Aorta (tissue), 5 donors: ENCODE data around the gene CYB5R2. TPM values are rescaled to one million over a fixed set of nuclear protein-coding genes. Genes with fewer than 3 reads are reported as not detected.

Experiments used
- ATAC-seq: fragments of 200-7000 bp; cut with Tn5 transposase; one replicate; pipeline ENCODE4 v1.9.1; 2022; ENCODE audit warnings: moderate library complexity; ENCODE audit not compliant: low FRiP score
- DNase-seq, 2 donors: peaks; one replicate each; pipeline ENCODE4 v3.0.0-alpha.2; 2020
- H3K27ac ChIP-seq, 2 donors: one replicate each; pipeline ENCODE4 v1.5.1; 2013; ENCODE audit warnings: low read length in 2 of 2, mild to moderate bottlenecking in 2 of 2, moderate library complexity in 2 of 2, control low read depth in 1 of 2, inconsistent platforms in 1 of 2, low read depth in 1 of 2
- H3K27me3 ChIP-seq, 2 donors: one replicate each; pipeline ENCODE4 v1.6.1; 2013; ENCODE audit warnings: control low read depth in 1 of 2, low read length in 1 of 2, mild to moderate bottlenecking in 1 of 2, moderate library complexity in 1 of 2; ENCODE audit not compliant: insufficient read depth in 2 of 2, control insufficient read depth in 1 of 2
- H3K36me3 ChIP-seq, 2 donors: one replicate each; pipeline ENCODE4 v1.6.1; 2013; ENCODE audit warnings: control low read depth in 1 of 2, low read length in 1 of 2, mild to moderate bottlenecking in 1 of 2; ENCODE audit not compliant: insufficient read depth in 2 of 2, control insufficient read depth in 1 of 2
- H3K4me1 ChIP-seq, 2 donors: one replicate each; pipeline ENCODE4 v1.6.1; 2013; ENCODE audit warnings: low read length in 2 of 2, control low read depth in 1 of 2, mild to moderate bottlenecking in 1 of 2, moderate library complexity in 1 of 2; ENCODE audit not compliant: insufficient read depth in 2 of 2, control insufficient read depth in 1 of 2
- H3K4me3 ChIP-seq, 2 donors: one replicate each; pipeline ENCODE4 v1.5.1; 2013; ENCODE audit warnings: low read length in 2 of 2, control low read depth in 1 of 2, mild to moderate bottlenecking in 1 of 2
- H3K9me3 ChIP-seq: one replicate; pipeline ENCODE4 v1.6.1; 2013; ENCODE audit warnings: mild to moderate bottlenecking, low read length; ENCODE audit not compliant: control insufficient read depth
- WGBS, 2 donors: extraction: QIAGEN DNeasy Blood & Tissue Kit; methylation state at CpG; one replicate each; pipeline ENCODE4 v1.1.7; 2013; 5-methylcytosine and 5-hydroxymethylcytosine counted together
- intact Hi-C, 2 donors: fragments of 100-400 bp; cut with DNase I; formaldehyde crosslinking; loops; one replicate each; pipeline versions ENCODE4 v1.14.2 to v1.15.0; 2022
- polyA plus RNA-seq, 2 donors: library from polyadenylated mRNA; stranded (reverse); fragments of 200-250 nt; gene quantifications; one replicate each; pipeline ENCODE4 v1.2.3, GENCODE V29; 2013
- total RNA-seq, 2 donors: library from RNA; stranded (reverse); fragmentation: NEBNext Ultra II Directional; extraction: Animal tissue kit (Norgen Biotek cat#: 25700); gene quantifications; one replicate each; pipeline ENCODE4 v1.2.1, GENCODE V29; 2021
- donor health status: healthy with polysubstance abuse.
- donor health status: Bipolar disorder and iron deficiency.
- donor health status: DM: no; HTN: no; CAD: no.
- donor health status: DM: no; HTN: no; CAD: no.
- donor health status: DM: yes; HTN: yes; CAD: no.

CYB5R2 gene
- total and polyA plus RNA-seq, 4 donors, result 8.3 to 27.6 (median 15.1) TPM

DNA sequence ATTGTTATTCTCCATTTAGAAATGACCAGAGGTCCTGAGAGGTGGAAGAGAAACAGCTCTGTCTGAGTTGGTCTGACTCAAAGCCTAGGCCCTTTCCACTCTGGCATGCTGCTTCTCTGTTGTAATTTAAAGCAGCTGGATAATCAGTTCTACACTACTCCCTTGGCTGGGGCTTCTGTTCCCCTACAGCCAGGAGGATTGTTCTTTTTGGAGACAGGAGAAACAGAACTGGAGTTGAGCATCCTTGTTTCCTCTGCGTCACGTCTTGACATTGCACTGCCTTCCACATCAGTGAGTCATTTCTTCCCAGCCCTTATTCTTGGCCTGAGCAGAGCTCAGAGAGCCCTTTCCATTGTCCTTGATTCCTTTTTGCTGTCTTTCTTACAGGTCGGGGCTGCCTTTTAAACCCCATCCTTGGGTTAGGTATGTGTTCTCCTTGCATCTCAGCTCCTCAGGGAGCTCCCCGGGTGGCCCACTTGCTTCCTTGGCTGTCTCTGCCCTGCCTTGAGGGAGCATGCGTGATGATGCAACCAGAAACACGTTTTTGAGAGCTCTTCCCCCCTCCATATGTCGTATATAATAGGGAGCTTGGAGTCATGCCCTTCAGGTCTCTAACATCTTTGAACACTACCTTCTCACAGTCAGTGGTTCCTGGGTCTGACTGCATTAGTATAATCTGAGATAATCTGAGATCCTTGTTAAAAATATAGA is 35.7 kb downstream of the CYB5R2 start:
- no peaks in the 10 kb centered on the region for H3K4me1 ChIP-seq
- H3K27ac ChIP-seq, result peak overlapping the region; percentile 39 to 55
- WGBS, 2 donors, result 54 to 60% methylated on average over 7 of the region's 7 CpGs
- H3K36me3 ChIP-seq, result peaks cover 6 to 16% of the 10 kb centered on the region in 2 donors
- H3K4me3 ChIP-seq, result no peak overlapping the region
- no peaks in the 10 kb centered on the region for H3K27me3 ChIP-seq
- ATAC-seq (peak; percentile 83), DNase-seq (peak in 1 of 2 donors; percentile 63)
- intact Hi-C loops, result no loop called here
- no peaks in the 10 kb centered on the region for H3K9me3 ChIP-seq

DNA sequence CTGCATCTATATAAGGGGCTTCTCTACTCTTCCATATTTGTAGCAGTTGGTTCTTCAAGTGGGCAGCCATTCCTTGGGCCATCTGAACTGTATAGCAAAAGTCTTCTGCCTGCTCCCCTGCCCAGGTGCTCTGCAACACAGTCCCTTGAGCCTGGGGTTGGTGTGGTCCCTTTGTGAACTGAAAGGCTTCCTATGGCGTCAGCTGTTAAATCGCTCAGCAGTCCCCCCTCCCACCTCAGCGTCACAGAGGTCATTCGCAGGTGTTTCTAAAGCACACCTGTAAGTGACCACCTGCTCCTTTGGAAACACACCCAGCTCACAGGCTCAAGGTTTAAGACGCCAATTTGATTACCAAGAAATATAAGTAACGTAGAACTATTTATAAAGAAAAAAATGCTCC is 37.0 kb downstream of the CYB5R2 start:
- DNase-seq (no peak), ATAC-seq (no peak)
- Histone ChIP-seq H3K27ac (no peak overlapping the region), H3K9me3 (no peaks in the 10 kb centered on the region), H3K36me3 (peaks cover 3 to 20% of the 10 kb centered on the region in 2 donors), H3K4me1 (no peaks in the 10 kb centered on the region), H3K4me3 (no peak overlapping the region), H3K27me3 (no peaks in the 10 kb centered on the region)
- intact Hi-C loops, result no loop called here
- 74 to 76% methylated on average over 6 of the region's 6 CpGs for WGBS, 2 donors

DNA sequence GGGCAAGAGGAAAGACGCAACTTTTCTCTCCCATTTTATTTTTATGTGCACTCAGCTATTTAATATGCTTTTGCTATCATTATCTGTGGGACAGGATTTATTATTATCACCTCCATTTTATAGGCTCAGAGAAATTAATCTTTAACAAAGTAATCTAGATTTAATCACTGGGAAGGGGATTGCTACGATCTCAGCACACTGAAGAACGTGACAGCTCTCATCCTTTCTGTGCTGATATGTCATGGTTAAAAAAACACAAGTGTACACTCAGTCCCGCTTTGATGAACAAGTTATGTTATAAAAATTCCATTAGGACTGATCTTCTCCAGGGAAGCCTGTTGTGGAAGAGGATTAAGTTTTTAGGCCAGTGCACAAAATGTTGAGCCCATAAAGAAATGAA is 37.6 kb downstream of the CYB5R2 start:
- H3K27me3 ChIP-seq, result no peaks in the 10 kb centered on the region
- DNase-seq, result no peak
- no peaks in the 10 kb centered on the region for H3K9me3 ChIP-seq
- no peaks in the 10 kb centered on the region for H3K4me1 ChIP-seq
- peaks cover 3 to 18% of the 10 kb centered on the region in 2 donors for H3K36me3 ChIP-seq
- H3K4me3 ChIP-seq, result no peak overlapping the region
- intact Hi-C loops, result no loop called here
- 93 to 96% methylated on average over 4 of the region's 4 CpGs for WGBS, 2 donors
- ATAC-seq, result no peak
- no peak overlapping the region for H3K27ac ChIP-seq

DNA sequence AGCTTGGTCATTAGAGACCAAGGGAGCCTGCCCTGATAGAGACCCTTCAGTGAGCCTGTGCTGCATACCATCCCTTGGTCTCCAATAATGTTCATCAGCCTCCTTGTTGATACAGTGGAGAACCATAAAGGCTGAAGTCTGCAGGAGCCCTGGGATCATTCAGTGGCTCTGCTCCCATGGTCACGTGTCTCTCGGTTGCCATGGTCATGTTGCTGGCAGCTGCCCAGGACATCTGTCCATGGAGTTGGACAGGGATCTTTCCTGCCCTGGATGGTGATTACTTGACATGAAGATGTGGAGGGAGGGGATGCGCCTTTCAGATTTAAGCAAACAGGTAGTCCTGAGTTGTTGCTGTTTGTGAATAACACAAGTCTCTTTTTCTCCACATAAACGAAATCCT is 38.2 kb downstream of the CYB5R2 start:
- intact Hi-C loops, result no loop called here
- Histone ChIP-seq H3K9me3 (no peaks in the 10 kb centered on the region), H3K27ac (no peak overlapping the region), H3K4me1 (no peaks in the 10 kb centered on the region), H3K36me3 (peaks cover 3 to 16% of the 10 kb centered on the region in 2 donors), H3K4me3 (no peak overlapping the region), H3K27me3 (no peaks in the 10 kb centered on the region)
- DNase-seq (no peak), ATAC-seq (no peak)
- WGBS, 2 donors, result 74 to 84% methylated on average over 4 of the region's 4 CpGs

DNA sequence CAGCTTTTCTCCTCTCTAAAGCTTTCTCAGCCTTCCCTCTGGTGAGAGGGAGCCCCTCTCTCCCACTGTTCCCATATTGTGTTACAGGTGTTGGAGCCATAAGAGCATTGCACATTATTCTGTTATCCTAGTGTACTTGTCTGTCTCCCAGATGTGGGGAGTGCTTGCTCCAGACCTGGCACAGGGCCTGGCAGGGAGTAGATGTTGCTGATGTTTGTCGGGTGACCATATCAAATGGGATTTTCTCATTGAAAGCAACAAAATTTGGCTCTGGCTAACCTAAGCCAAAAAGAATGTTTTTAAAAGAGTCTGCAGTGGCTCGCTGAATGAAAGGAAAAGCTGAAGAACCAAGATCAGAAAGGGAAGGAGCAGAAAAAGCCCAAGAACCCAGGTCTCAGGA is 41.1 kb downstream of the CYB5R2 start:
- Histone ChIP-seq H3K4me3 (no peak overlapping the region), H3K27me3 (no peaks in the 10 kb centered on the region), H3K36me3 (peaks cover 3 to 20% of the 10 kb centered on the region in 2 donors), H3K4me1 (no peaks in the 10 kb centered on the region), H3K27ac (no peak overlapping the region), H3K9me3 (no peaks in the 10 kb centered on the region)
- no peak for ATAC-seq
- no peak for DNase-seq
- intact Hi-C loops, result no loop called here
- 29 to 41% methylated on average over 2 of the region's 2 CpGs for WGBS, 2 donors

DNA sequence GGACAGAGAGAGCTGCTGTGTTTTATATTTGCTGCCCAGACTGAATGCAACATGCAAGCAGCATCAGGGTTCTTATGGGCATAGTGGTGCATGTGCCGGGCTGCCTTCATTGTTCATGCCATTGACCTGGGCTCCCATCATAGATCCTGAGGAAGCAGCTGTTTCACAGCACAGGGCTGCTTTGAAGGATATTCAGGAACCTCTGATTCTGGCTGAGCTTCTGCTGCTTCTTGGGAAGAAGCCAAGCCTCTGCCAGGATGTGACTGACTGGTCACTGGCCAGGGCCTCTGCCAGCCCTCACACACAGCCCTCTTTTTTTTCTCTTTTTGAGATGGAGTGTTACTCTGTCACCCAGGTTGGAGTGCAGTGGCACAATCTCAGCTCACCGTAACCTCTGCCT is 43.3 kb downstream of the CYB5R2 start:
- no peaks in the 10 kb centered on the region for H3K27me3 ChIP-seq
- H3K4me3 ChIP-seq, result no peak overlapping the region
- no peak for ATAC-seq
- no peaks in the 10 kb centered on the region for H3K4me1 ChIP-seq
- peaks cover 0 to 23% of the 10 kb centered on the region in 2 donors for H3K36me3 ChIP-seq
- no peaks in the 10 kb centered on the region for H3K9me3 ChIP-seq
- peak in 1 of 2 donors; percentile 57 for DNase-seq
- intact Hi-C loops, result no loop called here
- H3K27ac ChIP-seq, result no peak overlapping the region
- WGBS, 2 donors, result 82 to 83% methylated on average over 2 of the region's 2 CpGs

DNA sequence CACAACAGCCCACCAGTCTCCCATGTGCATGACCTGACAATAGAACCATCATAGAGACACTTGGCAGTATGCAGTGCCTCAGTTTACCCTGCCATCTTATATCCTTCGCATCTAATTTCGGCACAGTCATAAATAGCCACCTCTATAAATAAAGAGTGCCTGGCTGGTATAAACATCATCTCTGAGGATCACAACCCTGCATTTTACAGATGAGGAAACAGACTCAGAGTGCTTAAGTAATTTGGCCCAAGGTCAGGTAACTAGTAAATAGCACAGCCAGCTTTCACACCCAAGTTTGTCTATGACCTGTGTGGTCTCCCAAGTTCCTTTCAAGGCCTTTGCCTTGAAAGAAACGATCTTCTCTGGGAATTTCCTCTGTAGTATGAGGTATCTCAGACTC is 44.6 kb downstream of the CYB5R2 start:
- DNase-seq, result no peak
- no peak for ATAC-seq
- Histone ChIP-seq H3K4me1 (no peaks in the 10 kb centered on the region), H3K4me3 (no peak overlapping the region), H3K36me3 (peaks cover 0 to 23% of the 10 kb centered on the region in 2 donors), H3K27me3 (no peaks in the 10 kb centered on the region), H3K9me3 (no peaks in the 10 kb centered on the region), H3K27ac (no peak overlapping the region)
- intact Hi-C loops, result no loop called here
- WGBS, 2 donors, result 87 to 89% methylated on average over 3 of the region's 3 CpGs

DNA sequence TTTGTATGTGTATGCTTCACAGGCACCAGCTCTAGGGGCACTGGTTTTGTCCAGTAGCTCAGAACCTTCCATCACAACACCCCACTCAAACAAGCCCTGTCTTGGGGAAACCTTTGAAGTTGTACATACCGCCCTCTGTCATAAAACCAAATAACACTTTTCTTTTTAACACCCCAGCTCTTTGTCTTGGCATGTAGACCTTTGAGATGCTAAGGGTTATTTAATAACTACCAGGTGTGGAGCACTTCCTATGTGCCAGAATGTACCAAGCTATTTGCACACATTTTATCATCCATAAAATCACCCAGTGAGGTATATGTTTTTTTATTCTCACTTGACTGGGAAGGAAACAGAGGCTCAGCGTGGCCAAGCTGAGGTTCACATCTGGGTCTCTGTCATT is 50.6 kb downstream of the CYB5R2 start:
- Histone ChIP-seq H3K4me3 (no peak overlapping the region), H3K36me3 (peaks cover 3 to 17% of the 10 kb centered on the region in 2 donors), H3K27ac (no peak overlapping the region), H3K9me3 (no peaks in the 10 kb centered on the region), H3K27me3 (no peaks in the 10 kb centered on the region), H3K4me1 (no peaks in the 10 kb centered on the region)
- ATAC-seq (no peak), DNase-seq (no peak)
- intact Hi-C loops, result no loop called here
- WGBS, 2 donors, result 93 to 96% methylated on average over 2 of the region's 2 CpGs

DNA sequence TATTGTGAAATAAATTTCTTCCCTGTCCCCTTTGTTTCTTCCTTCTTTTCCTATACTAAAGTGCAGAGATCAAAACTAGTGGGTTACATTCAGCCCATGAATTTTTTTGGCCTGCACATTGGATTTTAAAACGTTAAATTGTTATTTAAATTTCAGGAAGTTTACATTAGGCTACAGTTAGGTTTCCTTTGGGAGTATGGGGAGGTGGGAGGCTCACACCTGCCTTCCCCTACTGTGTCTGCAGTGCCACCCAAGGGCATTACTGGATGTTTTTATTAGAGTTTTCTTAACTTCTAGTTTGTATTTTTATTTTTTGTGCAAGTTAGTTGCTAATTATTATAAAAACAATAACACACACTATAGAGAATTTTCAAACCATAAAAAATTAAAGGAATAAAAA is 51.7 kb downstream of the CYB5R2 start:
- intact Hi-C loops, result no loop called here
- Histone ChIP-seq H3K36me3 (peaks cover 3 to 22% of the 10 kb centered on the region in 2 donors), H3K27ac (no peak overlapping the region), H3K4me1 (no peaks in the 10 kb centered on the region), H3K4me3 (no peak overlapping the region), H3K9me3 (no peaks in the 10 kb centered on the region), H3K27me3 (no peaks in the 10 kb centered on the region)
- DNase-seq (no peak), ATAC-seq (no peak)
- 14 to 20% methylated on average over 1 of the region's 1 CpG for WGBS, 2 donors
